Stimulated activated CD4-positive, alpha-beta T cell treated with anti-CD3 and anti-CD28 coated beads, Interleukin-15, amount 100 ng/mL, for 48 hours (primary cell): ENCODE measurements around the gene PPP1R14B.

ENCODE experiments used
- DNase-seq, 2 donors: peaks; one replicate each; pipeline ENCODE4 v3.0.0-alpha.2; 2020; ENCODE audit warnings: low read depth in 2 of 2

The PPP1R14B gene

GRCh38 chr11:64230985-64231365 lies 15.8 kb downstream of the PPP1R14B start:
- DNase-seq = no peak

GRCh38 chr11:64230171-64230984 lies 16.4 kb downstream of the PPP1R14B start, which contains the start of gene DNAJC4:
Gene DNAJC4 (plus strand): TSS chr11:64230548. CDS start chr11:64230855, 307 bp downstream.
- DNase-seq = peak; percentile 68 to 87

GRCh38 chr11:64229744-64230170 lies 17.0 kb downstream of the PPP1R14B start:
- DNase-seq = no peak

- DNase-seq = no peak
These were observed 17.5 kb downstream of the PPP1R14B start for GRCh38 chr11:64229090-64229743.

DNA sequence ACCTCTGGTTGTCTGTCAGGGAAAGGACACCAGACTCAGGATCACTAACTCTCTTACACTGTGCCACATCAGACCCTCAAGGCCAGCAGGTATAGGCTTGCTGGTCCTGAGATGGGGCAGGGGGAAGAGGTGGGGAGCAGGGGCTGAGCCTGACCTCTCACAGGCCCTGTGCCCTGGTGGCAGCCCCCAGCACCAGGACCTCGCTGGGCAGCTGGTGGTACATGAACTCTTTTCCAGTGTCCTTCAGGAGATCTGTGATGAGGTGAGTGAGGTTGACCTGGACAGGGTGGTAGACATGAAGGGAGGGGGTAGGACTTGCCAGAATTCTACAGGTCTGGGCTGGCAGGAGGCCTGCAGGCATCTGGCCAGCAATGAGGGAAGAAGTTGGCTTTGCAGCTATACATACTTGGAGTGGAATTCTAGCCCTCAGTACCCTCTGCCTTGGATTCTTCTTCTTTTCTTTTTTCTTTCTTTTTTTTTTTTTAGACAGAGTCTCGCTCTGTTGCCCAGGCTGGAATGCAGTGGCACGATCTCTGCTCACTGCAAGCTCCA lies 19.3 kb downstream of the PPP1R14B start:
- DNase-seq = no peak

DNA sequence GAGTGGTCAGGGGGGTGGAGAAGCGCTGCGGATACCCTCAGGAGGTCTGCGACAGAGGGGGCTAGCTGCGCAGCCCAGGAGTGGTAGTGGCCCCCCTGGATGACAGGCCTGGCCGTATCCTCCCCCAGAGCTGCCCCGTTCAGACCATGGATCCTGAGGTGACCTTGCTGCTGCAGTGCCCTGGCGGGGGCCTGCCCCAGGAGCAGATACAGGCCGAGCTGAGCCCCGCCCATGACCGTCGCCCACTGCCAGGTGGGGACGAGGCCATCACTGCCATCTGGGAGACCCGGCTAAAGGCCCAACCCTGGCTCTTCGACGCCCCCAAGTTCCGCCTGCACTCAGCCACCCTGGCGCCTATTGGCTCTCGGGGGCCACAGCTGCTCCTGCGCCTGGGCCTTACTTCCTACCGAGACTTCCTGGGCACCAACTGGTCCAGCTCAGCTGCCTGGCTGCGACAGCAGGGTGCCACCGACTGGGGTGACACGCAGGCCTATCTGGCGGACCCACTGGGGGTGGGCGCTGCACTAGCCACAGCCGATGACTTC lies 20.2 kb downstream of the PPP1R14B start:
- DNase-seq = no peak

DNA sequence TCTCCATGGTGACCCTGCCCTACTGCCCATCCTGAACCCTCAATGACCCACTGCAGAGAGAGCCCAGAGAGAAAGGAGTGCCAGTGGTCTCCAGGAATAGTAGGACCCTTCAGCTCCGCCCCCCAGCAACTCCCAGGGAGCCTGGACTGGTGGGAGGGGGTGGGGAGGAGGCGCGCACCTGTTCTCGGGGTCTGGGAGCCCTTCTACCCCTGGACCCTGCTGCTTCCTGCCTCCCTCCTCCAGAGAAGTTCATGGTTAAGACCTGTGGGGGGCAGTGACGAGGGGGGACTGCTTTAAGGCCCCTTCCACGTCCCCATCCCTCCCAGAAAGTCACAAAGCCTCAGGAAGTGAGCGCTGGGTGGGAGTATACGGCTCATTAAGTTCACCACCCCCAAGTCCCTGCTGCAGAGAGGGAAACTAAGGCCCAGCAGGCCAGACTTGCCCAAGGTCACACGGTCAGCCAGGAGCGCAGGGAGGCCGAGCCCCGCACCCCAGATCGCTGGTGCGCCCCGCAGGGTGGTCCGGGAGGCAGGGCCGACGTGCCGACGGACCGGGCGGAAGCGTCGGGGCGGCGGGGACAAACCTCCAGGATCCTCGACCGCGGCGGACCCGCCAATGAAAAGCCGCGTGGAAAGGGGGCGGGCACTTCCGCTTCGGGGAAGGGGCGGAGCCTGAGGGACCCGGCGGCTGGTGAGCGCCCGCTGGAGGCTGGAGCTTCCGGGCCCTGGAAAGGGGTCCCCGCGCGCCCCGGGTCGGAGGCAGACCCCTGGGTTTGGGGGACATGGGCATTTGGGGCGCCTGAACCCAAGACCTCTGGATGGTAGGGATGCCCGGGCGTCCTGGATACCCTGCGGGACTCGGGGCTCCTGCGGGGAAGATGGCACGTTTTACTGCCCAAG lies 20.9 kb downstream of the PPP1R14B start, which contains the start of the genes NUDT22 and TRPT1:
TSS of gene NUDT22 (plus strand) at position 667 of the 899 bp plus-strand sequence. CDS start 379 bp downstream, outside the sequence.
TSS of gene TRPT1 (minus strand) at position 579 of the 899 bp plus-strand sequence. CDS start at position 253, 326 bp downstream.
- DNase-seq = peak; percentile 83 to 95

- no peak for DNase-seq
These were observed 21.7 kb downstream of the PPP1R14B start for GRCh38 chr11:64224891-64225607.

DNA sequence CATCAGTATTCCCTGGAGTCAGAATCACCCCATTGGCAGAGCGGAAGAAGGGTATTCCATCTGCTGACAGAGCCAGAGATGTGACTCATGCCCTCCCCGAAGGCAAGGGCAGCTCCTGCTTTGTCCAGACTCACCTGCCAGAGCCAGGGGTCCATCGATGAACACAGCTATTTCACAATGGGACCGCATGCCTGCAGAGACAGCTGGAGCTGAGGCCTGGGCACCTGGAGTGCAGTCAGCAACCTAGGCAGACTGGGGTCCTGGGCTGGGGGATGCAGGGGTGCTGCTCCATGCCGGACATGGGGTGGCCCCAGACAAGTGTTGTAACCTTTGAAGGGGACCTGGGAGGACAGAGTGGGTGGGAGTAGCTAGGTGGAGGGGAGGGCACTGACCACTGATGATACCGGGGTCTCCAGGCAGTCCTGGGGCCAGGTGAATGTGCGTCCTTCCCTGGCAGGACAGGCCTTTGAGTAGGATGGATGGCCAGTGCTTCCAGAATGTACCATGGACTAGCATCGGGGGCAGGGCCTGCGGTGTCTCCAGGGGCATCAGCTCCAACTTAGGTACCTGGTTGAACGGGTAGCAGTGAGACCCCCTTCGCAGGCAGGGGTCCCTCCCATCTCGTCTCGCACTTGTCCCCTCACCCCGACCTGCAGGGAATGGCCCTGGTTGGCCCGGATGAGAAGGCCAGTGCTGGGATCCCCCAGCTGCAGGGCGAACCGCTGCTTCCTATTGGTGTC lies 22.4 kb downstream of the PPP1R14B start:
- DNase-seq = no peak

DNA sequence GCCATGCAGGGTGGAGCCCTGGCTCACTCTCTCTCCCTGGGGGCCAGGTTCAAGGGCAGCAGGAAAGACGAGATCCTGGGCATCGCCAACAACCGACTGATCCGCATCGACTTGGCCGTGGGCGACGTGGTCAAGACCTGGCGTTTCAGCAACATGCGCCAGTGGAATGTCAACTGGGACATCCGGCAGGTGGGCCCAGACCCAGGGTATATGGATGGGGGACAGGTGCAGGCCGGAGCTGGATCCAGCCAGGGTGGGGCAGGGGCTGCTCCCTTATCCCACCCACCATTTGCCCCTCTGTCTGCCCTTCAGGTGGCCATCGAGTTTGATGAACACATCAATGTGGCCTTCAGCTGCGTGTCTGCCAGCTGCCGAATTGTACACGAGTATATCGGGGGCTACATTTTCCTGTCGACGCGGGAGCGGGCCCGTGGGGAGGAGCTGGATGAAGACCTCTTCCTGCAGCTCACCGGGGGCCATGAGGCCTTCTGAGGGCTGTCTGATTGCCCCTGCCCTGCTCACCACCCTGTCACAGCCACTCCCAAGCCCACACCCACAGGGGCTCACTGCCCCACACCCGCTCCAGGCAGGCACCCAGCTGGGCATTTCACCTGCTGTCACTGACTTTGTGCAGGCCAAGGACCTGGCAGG lies 23.6 kb downstream of the PPP1R14B start:
- DNase-seq = no peak

GRCh38 chr11:64222651-64223000 lies 24.1 kb downstream of the PPP1R14B start:
- DNase-seq = no peak

- no peak for DNase-seq
These were observed 25.9 kb downstream of the PPP1R14B start for GRCh38 chr11:64220798-64221197.

- DNase-seq = no peak
These were observed 26.5 kb downstream of the PPP1R14B start for GRCh38 chr11:64220271-64220670.

DNA sequence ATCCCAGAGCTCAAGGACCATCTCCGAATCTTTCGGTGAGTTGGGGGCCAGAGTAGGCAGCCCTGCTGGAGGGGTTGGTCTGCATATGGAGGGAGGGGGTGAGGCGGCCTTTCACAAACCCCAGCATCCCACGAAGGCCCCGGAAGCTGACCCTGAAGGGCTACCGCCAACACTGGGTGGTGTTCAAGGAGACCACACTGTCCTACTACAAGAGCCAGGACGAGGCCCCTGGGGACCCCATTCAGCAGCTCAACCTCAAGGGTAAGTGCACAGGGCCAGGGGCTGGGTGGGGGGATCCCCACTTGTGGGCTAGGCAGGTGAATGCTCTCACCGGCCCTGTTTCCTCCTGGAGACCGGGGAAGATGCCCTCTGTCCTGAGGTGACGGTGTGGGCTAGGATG lies 27.0 kb downstream of the PPP1R14B start:
- no peak for DNase-seq

DNA sequence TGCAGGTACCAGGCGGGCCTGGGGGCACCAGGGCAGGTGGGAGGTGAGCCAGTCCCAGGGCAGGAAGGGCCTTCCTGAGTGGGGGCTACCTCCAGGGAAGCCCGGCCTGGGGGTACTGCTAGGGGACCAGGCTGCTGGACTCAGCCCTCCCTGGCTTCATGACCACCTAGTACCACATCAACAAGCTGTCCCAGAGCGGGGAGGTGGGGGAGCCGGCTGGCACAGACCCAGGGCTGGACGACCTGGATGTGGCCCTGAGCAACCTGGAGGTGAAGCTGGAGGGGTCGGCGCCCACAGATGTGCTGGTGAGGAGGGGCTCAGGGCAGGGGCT lies 27.4 kb downstream of the PPP1R14B start:
- DNase-seq = no peak

DNA sequence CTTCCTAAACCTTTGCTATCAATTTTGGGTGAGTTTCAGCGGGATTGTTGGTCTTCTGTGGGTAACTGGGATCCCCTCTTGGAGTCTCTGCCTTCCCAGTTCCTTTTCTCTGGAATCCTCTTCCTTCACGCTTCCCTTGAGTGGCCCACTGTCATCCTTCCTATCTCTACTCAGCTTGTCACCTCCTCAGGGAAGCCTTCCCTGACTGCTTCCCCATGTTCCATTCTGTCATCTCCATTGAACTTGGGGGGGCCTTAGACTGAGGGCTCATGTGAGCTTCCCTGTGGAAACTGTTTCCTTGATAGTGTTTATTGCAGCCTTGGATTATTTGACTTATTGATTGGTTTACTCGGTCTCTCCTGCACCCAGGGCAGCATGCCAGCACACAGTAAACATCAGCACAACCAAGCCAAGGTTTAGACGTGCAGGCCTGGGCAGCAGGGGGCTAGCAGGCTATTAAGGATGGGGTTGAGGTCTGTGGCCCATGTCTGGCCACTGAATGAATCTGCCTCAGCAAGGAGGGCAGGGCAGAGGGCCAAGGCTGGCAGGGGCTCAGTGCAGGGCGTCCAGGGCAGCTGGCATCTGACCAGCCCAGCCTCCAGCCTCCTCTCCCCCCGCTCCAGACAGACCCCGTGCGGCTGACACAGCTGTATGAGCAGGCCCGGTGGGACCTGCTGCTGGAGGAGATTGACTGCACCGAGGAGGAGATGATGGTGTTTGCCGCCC lies 28.0 kb downstream of the PPP1R14B start:
- no peak for DNase-seq

DNA sequence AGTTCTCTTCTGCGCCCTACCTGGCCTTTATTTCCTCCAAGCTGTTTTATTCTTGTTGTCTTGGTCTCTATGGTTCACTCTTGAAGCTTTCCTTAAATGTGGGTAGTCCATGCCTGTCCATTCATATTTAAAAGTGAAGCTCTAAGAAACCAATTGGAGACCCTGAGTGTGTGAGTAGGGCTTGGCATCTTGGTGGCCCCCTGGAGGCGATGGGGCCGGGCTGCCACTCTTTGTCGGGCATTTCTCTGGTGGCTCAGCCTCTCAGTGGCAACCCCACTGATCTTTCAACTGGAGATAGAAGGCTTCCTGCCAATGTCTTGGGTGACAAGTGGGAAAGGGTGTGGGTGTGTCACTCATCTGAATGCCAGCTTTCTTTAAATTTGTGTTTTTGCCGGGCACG lies 29.9 kb downstream of the PPP1R14B start:
- no peak for DNase-seq

DNA sequence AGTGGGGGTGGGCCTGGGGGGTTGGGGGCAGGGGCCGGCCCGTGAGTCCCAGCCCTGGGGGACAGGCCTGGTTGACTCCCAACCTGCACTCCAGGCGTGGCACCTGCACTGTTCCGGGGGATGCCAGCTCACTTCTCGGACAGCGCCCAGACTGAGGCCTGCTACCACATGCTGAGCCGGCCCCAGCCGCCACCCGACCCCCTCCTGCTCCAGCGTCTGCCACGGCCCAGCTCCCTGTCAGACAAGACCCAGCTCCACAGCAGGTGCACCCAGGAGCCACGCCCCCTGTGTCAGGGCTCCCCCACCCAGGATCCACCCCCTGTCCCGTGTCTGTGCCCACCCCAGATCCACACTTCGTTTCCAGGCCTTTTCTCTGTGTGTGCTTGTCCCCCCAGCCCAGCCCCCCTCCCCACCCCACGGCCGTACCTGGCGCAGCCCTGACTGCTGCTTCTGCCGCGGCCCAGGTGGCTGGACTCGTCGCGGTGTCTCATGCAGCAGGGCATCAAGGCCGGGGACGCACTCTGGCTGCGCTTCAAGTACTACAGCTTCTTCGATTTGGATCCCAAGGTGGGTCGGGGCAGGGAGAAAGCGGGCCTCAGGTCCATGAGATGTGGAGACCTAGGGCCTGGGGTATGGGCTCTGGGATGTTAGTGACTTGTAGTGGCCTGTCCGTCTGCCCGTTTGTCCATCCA lies 35.4 kb downstream of the PPP1R14B start:
- DNase-seq = no peak
